ENCODE results near the gene ASPRV1. TPM values are rescaled to one million over a fixed set of nuclear protein-coding genes. Genes with fewer than 3 reads are reported as not detected.

Gene ASPRV1
- polyA plus RNA-seq, 2 of the 4 experiments (the other 2 are of a cell fraction) = 0.36 TPM

GRCh38 chr2:69964353-69964841 lies 3.0 kb upstream of the ASPRV1 start:
- CTCF ChIA-PET = interaction anchor here (0.8 to 1.7 kb wide), 7 partner anchors 8 to 398 kb away, joined by 3 to 7 read pairs (median 3); no protein-coding TSS in a partner anchor
- ATAC-seq = no peak; a peak in 1 of 6 replicates
- 75% methylated on average over 7 of the region's 7 CpGs for WGBS (ENCODE audit: missing lambda C conversion rate)

GRCh38 chr2:69962986-69963730 lies 1.7 kb upstream of the ASPRV1 start:
- Histone ChIP-seq H3K4me3 (no peak overlapping the region), H3K4me2 (no peak overlapping the region), H3K9me3 (no peaks in the 10 kb centered on the region), H3K27ac (no peak overlapping the region), H3K4me1 (no peaks in the 10 kb centered on the region)
- CTCF ChIA-PET = interaction anchor here (1.2 to 1.4 kb wide), 3 partner anchors 10 to 29 kb away, joined by 3 read pairs; no protein-coding TSS in a partner anchor
- 83% methylated on average over 8 of the region's 8 CpGs for WGBS (ENCODE audit: missing lambda C conversion rate)
- DNase-seq (ENCODE audit: low read depth in 1 of 2, low spot score in 1 of 2) (no peak), ATAC-seq (no peak), FAIRE-seq (no peak)
- TF ChIP-seq TFCP2L1 (CRISPR knock-in tag; IDR thresholded peaks at IDR 0.05) = no peak
- TF ChIP-seq, protein P1, sequence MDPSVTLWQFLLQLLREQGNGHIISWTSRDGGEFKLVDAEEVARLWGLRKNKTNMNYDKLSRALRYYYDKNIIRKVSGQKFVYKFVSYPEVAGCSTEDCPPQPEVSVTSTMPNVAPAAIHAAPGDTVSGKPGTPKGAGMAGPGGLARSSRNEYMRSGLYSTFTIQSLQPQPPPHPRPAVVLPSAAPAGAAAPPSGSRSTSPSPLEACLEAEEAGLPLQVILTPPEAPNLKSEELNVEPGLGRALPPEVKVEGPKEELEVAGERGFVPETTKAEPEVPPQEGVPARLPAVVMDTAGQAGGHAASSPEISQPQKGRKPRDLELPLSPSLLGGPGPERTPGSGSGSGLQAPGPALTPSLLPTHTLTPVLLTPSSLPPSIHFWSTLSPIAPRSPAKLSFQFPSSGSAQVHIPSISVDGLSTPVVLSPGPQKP (IDR thresholded peaks at IDR 0.05; ENCODE audit: low read depth, low read length) = no peak
- TF ChIP-seq EP300 (IDR thresholded peaks at IDR 0.05) = no peak
- TF ChIP-seq POLR2AphosphoS2 (conservative IDR thresholded peaks at IDR 0.05; ENCODE audit: low read length) = no peak
- no peak for TF ChIP-seq RCOR1 (IDR thresholded peaks at IDR 0.05; ENCODE audit: low read depth, low read length)
- TF ChIP-seq EHF (CRISPR knock-in tag; IDR thresholded peaks at IDR 0.05) = no peak
- no peak for TF ChIP-seq JUNB (IDR thresholded peaks at IDR 0.05)
- no peak for TF ChIP-seq TP53 (CRISPR knock-in tag; IDR thresholded peaks at IDR 0.05)
- no peak for TF ChIP-seq HES2 (IDR thresholded peaks at IDR 0.05)
- TF ChIP-seq MAFK (IDR thresholded peaks at IDR 0.05; ENCODE audit: partially characterized antibody) = no peak
- TF ChIP-seq, protein P2, sequence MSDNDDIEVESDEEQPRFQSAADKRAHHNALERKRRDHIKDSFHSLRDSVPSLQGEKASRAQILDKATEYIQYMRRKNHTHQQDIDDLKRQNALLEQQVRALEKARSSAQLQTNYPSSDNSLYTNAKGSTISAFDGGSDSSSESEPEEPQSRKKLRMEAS (IDR thresholded peaks at IDR 0.05) = no peak
- POLR2A ChIA-PET = no interaction called here

More at GRCh38 chr2:69964353-69964841, 3.0 kb upstream of the ASPRV1 start:
- H3K9me3 ChIP-seq = no peaks in the 10 kb centered on the region
- no peak overlapping the region for H3K4me3 ChIP-seq
- H3K27ac ChIP-seq = no peak overlapping the region
- H3K4me2 ChIP-seq = no peak overlapping the region
- DNase-seq (ENCODE audit: low read depth in 1 of 2, low spot score in 1 of 2) (no peak), FAIRE-seq (no peak)
- H3K4me1 ChIP-seq = no peaks in the 10 kb centered on the region
- TF ChIP-seq TFCP2L1 (CRISPR knock-in tag; IDR thresholded peaks at IDR 0.05) (no peak), ZC3H11A (IDR thresholded peaks at IDR 0.05) (no peak), MYC (IDR thresholded peaks at IDR 0.05; ENCODE audit: borderline replicate concordance, low read length) (no peak), HOXB13 (CRISPR knock-in tag; IDR thresholded peaks at IDR 0.05; ENCODE audit: low read depth) (no peak), MAFK (IDR thresholded peaks at IDR 0.05; ENCODE audit: partially characterized antibody) (no peak), JUNB (IDR thresholded peaks at IDR 0.05) (no peak), HEYL (CRISPR knock-in tag; IDR thresholded peaks at IDR 0.05) (no peak), MAZ (IDR thresholded peaks at IDR 0.05; ENCODE audit: borderline replicate concordance, low read depth, low read length) (no peak), RCOR1 (IDR thresholded peaks at IDR 0.05; ENCODE audit: low read depth, low read length) (no peak)
- TF ChIP-seq, protein P2 (IDR thresholded peaks at IDR 0.05) = no peak
- POLR2A ChIA-PET = no interaction called here

- no peak overlapping the region for H3K4me2 ChIP-seq
- ATAC-seq (no peak), DNase-seq (ENCODE audit: low read depth in 1 of 2, low spot score in 1 of 2) (no peak), FAIRE-seq (no peak)
- 73% methylated on average over 6 of the region's 6 CpGs for WGBS (ENCODE audit: missing lambda C conversion rate)
- POLR2A ChIA-PET = no interaction called here
- no peak overlapping the region for H3K4me3 ChIP-seq
- no peak overlapping the region for H3K27ac ChIP-seq
- no peaks in the 10 kb centered on the region for H3K9me3 ChIP-seq
- no peaks in the 10 kb centered on the region for H3K4me1 ChIP-seq
- CTCF ChIA-PET = interaction anchor here (0.7 to 0.9 kb wide), 2 partner anchors 9 to 25 kb away, joined by 3 read pairs; no protein-coding TSS in a partner anchor
- TF ChIP-seq EHMT2 (IDR thresholded peaks at IDR 0.05; ENCODE audit: low read depth) = no peak
- TF ChIP-seq RAD21 (conservative IDR thresholded peaks at IDR 0.05 in 1 of 2, IDR thresholded peaks at IDR 0.05 in 1 of 2) = no peak
- TF ChIP-seq MAFK (IDR thresholded peaks at IDR 0.05; ENCODE audit: partially characterized antibody) = no peak
- TF ChIP-seq HOXB5 (CRISPR knock-in tag; IDR thresholded peaks at IDR 0.05) = no peak
- TF ChIP-seq, protein P3, sequence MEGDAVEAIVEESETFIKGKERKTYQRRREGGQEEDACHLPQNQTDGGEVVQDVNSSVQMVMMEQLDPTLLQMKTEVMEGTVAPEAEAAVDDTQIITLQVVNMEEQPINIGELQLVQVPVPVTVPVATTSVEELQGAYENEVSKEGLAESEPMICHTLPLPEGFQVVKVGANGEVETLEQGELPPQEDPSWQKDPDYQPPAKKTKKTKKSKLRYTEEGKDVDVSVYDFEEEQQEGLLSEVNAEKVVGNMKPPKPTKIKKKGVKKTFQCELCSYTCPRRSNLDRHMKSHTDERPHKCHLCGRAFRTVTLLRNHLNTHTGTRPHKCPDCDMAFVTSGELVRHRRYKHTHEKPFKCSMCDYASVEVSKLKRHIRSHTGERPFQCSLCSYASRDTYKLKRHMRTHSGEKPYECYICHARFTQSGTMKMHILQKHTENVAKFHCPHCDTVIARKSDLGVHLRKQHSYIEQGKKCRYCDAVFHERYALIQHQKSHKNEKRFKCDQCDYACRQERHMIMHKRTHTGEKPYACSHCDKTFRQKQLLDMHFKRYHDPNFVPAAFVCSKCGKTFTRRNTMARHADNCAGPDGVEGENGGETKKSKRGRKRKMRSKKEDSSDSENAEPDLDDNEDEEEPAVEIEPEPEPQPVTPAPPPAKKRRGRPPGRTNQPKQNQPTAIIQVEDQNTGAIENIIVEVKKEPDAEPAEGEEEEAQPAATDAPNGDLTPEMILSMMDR (IDR thresholded peaks at IDR 0.05) = no peak
- TF ChIP-seq ESRRA (IDR thresholded peaks at IDR 0.05; ENCODE audit: borderline replicate concordance, low read length) = no peak
- TF ChIP-seq RNF2 (IDR thresholded peaks at IDR 0.05; ENCODE audit: borderline replicate concordance, low read depth) = no peak
- TF ChIP-seq EP300 (IDR thresholded peaks at IDR 0.05) = no peak
- TF ChIP-seq REST (IDR thresholded peaks at IDR 0.05) = no peak
Measured at GRCh38 chr2:69960821-69961220, 610 bp downstream of the ASPRV1 start.
